ENCODE results near the gene PPAN. TPM values are rescaled to one million over a fixed set of nuclear protein-coding genes. Genes with fewer than 3 reads are reported as not detected.

The PPAN gene
- total and polyA plus RNA-seq, 9 donors = 6.2 to 58.3 (median 37.8) TPM

DNA sequence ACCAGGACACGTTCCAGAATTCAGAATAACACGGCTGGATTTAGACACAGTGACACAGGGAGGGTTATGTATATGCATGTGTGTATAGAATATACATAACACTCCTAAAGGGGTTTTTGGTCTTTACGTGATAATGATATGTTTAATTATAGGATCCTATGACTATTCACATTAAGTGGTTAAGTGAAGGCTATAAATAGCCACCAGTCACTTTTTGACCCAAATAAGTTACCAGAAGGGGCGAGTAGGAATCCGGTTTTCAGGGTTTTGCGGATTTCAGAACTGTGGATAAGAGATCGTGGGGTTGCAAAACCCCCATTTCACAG, 10.6 kb upstream of the PPAN start:
- Histone ChIP-seq H3K4me3 (no peak overlapping the region), H3K27ac (peak overlapping the region in 1 of 2 donors; percentile 22)
- WGBS, 3 donors = 6 to 21% (median 7%) methylated on average over 7 of the region's 7 CpGs

DNA sequence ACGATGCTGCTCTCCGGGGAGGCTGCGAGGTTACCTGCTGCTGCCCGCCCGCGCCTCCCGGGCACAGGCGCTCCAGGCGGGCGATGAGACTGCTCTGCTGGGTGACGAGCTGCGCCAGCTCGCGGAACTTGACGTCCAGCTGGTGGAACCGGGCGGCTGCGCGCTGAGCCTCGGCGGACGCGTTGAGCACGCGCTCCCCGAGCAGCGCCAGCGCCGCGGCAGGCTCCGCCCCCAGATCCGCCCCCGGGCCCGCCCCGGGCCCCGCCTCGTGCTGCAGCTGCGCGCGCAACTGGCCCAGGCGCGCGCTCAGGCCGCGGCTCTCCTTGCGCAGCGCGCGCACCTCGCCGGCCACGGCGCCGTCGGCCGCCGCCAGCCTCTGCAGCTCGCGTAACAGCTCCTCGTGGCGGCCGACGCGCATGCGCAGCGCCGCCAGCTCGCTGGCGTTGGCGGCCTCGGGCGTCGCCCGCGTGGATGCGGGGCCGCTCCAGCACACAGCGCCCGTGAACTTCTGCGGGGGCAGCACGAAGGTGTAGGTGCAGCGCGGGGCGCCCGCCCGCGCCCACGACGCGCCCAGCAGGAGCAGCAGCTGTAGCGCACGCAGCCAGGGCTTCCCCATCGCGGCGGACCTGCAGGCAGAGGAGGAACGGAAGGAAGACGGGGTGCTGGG, 10.1 kb upstream of the PPAN start:
- peak; percentile 85 to 94 (median 89) for DNase-seq
- Histone ChIP-seq H3K27me3 (no peaks in the 10 kb centered on the region), H3K36me3 (no peaks in the 10 kb centered on the region), H3K4me1 (ENCODE audit: insufficient read depth) (no peaks in the 10 kb centered on the region), H3K9me3 (no peaks in the 10 kb centered on the region), H3K4me3 (peak overlapping the region; percentile 34), H3K27ac (peak overlapping the region in 1 of 2 donors; percentile 26)
- intact Hi-C loops (cut with DNase I) = no loop called here
- 1 to 3% (median 1%) methylated on average over 57 to 97 of the region's 97 CpGs for WGBS, 3 donors
- TF ChIP-seq, protein P1, sequence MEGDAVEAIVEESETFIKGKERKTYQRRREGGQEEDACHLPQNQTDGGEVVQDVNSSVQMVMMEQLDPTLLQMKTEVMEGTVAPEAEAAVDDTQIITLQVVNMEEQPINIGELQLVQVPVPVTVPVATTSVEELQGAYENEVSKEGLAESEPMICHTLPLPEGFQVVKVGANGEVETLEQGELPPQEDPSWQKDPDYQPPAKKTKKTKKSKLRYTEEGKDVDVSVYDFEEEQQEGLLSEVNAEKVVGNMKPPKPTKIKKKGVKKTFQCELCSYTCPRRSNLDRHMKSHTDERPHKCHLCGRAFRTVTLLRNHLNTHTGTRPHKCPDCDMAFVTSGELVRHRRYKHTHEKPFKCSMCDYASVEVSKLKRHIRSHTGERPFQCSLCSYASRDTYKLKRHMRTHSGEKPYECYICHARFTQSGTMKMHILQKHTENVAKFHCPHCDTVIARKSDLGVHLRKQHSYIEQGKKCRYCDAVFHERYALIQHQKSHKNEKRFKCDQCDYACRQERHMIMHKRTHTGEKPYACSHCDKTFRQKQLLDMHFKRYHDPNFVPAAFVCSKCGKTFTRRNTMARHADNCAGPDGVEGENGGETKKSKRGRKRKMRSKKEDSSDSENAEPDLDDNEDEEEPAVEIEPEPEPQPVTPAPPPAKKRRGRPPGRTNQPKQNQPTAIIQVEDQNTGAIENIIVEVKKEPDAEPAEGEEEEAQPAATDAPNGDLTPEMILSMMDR (IDR thresholded peaks at IDR 0.05) = peak in 1 of 3 donors; percentile 33
- no peak for TF ChIP-seq EP300 (IDR thresholded peaks at IDR 0.05)

More for the DNA sequence above, 10.6 kb upstream of the PPAN start:
- DNase-seq = no peak
- Histone ChIP-seq H3K9me3 (no peaks in the 10 kb centered on the region), H3K36me3 (no peaks in the 10 kb centered on the region), H3K27me3 (no peaks in the 10 kb centered on the region), H3K4me1 (ENCODE audit: insufficient read depth) (no peaks in the 10 kb centered on the region)
- TF ChIP-seq, protein P1 (IDR thresholded peaks at IDR 0.05) = no peak
- TF ChIP-seq POLR2A (IDR thresholded peaks at IDR 0.05) (no peak), EP300 (IDR thresholded peaks at IDR 0.05) (no peak)
- intact Hi-C loops (cut with DNase I) = no loop called here

- Histone ChIP-seq H3K4me3 (peak overlapping the region; percentile 34), H3K4me1 (ENCODE audit: insufficient read depth) (no peaks in the 10 kb centered on the region), H3K9me3 (no peaks in the 10 kb centered on the region), H3K27ac (peak overlapping the region in 1 of 2 donors; percentile 26), H3K36me3 (no peaks in the 10 kb centered on the region), H3K27me3 (no peaks in the 10 kb centered on the region)
- TF ChIP-seq POLR2A (IDR thresholded peaks at IDR 0.05) (no peak), EP300 (IDR thresholded peaks at IDR 0.05) (no peak)
- TF ChIP-seq, protein P1 (IDR thresholded peaks at IDR 0.05) = no peak
- intact Hi-C loops (cut with DNase I) = no loop called here
- peak in 2 of 5 donors; percentile 50 to 69 for DNase-seq
- 8 to 18% (median 13%) methylated on average over 26 of the region's 26 CpGs for WGBS, 3 donors
Measured at GRCh38 chr19:10096615-10096963, 9.6 kb upstream of the PPAN start.

DNA sequence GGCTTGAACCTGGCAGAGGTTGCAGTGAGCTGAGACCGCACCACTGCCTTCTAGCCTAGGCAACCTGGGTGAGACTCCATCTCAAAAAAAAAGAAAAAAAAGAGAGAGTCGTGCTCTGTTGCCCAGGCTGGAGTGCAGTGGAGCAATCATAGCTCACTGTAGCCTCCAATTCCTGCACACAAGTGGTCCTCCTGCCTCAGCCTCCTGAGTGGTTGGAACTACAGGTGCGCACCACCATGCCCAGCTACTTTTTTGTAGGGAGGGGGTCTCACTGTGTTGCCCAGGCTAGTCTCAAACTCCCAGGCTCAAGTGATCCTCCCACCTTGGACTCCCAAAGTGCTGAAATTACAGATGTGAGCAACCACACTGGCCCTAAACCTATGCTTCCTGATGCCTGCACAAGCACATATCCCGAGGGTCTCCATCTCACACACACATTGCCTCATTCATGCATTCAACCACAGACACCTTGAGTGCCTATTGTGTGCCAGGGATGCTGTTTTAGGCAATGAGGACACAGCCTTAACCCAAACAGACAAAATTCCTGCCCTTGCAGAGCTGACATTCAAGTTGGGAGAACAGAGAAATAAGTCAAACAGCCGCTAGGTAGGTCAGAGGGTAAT, 5.9 kb upstream of the PPAN start:
- Histone ChIP-seq H3K36me3 (no peaks in the 10 kb centered on the region), H3K4me3 (no peak overlapping the region), H3K4me1 (ENCODE audit: insufficient read depth) (no peaks in the 10 kb centered on the region), H3K9me3 (no peaks in the 10 kb centered on the region), H3K27ac (no peak overlapping the region), H3K27me3 (no peaks in the 10 kb centered on the region)
- no peak for DNase-seq
- intact Hi-C loops (cut with DNase I) = loop anchor here in 1 of 4 donors (10.0 kb wide), 1 partner anchor 145 kb away; no protein-coding TSS in a partner anchor
- TF ChIP-seq EP300 (IDR thresholded peaks at IDR 0.05) = no peak
- TF ChIP-seq POLR2A (IDR thresholded peaks at IDR 0.05) = no peak
- TF ChIP-seq, protein P1 (IDR thresholded peaks at IDR 0.05) = no peak
- WGBS, 3 donors = 88 to 90% (median 88%) methylated on average over 5 of the region's 5 CpGs

Data from ovary (tissue), 9 donors.